ENCODE measurements around the gene KIAA1328. TPM values are rescaled to one million over a fixed set of nuclear protein-coding genes. Genes with fewer than 3 reads are reported as not detected.

KIAA1328 gene
- total and polyA plus RNA-seq, 4 donors: 2.8 to 48.1 (median 7.0) TPM

GRCh38 chr18:36828157-36828629 is 734 bp upstream of the KIAA1328 start:
- peak overlapping the region; percentile 85 to 93 for H3K9ac ChIP-seq (ENCODE audit: insufficient read depth in 1 of 2, low read length in 2 of 2)
- 0 to 1% methylated on average over 18 of the region's 18 CpGs for WGBS, 2 donors
- peaks cover 0 to 28% (median 8%) of the 10 kb centered on the region in 5 donors for H3K4me1 ChIP-seq (ENCODE audit: control insufficient read depth in 5 of 5, insufficient read depth in 5 of 5, low read length in 5 of 5)
- peak overlapping the region; percentile 78 for H3K4me3 ChIP-seq
- peak overlapping the region in 1 of 2 donors; percentile 80 for H3K27ac ChIP-seq (ENCODE audit: low read depth in 1 of 2, low read length in 1 of 2)
- H3K27me3 ChIP-seq (ENCODE audit: control insufficient read depth in 3 of 3, insufficient read depth in 3 of 3, low read length in 2 of 3): no peaks in the 10 kb centered on the region
- ATAC-seq (ENCODE audit: insufficient read depth, low FRiP score) (peak; percentile 1), DNase-seq (peak in 2 of 3 donors; percentile 50 to 64)
- H3K36me3 ChIP-seq (ENCODE audit: control insufficient read depth in 4 of 4, insufficient read depth in 4 of 4, low read length in 4 of 4): peaks cover 0 to 6% (median 0%) of the 10 kb centered on the region in 4 donors
- no peak for TF ChIP-seq CTCF (IDR thresholded peaks at IDR 0.05; ENCODE audit: control extremely low read depth, extremely low read depth)
- H3K9me3 ChIP-seq (ENCODE audit: control insufficient read depth in 4 of 4, insufficient read depth in 3 of 4, low read length in 3 of 4): no peaks in the 10 kb centered on the region

GRCh38 chr18:36829362-36830157 is 633 bp downstream of the KIAA1328 start:
- H3K4me3 ChIP-seq: peak overlapping the region; percentile 78
- 7 to 23% methylated on average over 17 of the region's 17 CpGs for WGBS, 2 donors
- TF ChIP-seq CTCF (IDR thresholded peaks at IDR 0.05; ENCODE audit: control extremely low read depth, extremely low read depth): no peak
- H3K4me1 ChIP-seq (ENCODE audit: control insufficient read depth in 5 of 5, insufficient read depth in 5 of 5, low read length in 5 of 5): peaks cover 0 to 28% (median 8%) of the 10 kb centered on the region in 5 donors
- H3K27ac ChIP-seq (ENCODE audit: low read depth in 1 of 2, low read length in 1 of 2): peak overlapping the region; percentile 64 to 93
- H3K36me3 ChIP-seq (ENCODE audit: control insufficient read depth in 4 of 4, insufficient read depth in 4 of 4, low read length in 4 of 4): peaks cover 0 to 6% (median 0%) of the 10 kb centered on the region in 4 donors
- DNase-seq: peak; percentile 34 to 73 (median 66)
- peak overlapping the region; percentile 43 to 89 for H3K9ac ChIP-seq (ENCODE audit: insufficient read depth in 1 of 2, low read length in 2 of 2)
- no peaks in the 10 kb centered on the region for H3K27me3 ChIP-seq (ENCODE audit: control insufficient read depth in 3 of 3, insufficient read depth in 3 of 3, low read length in 2 of 3)
- no peak for ATAC-seq (ENCODE audit: insufficient read depth, low FRiP score)
- no peaks in the 10 kb centered on the region for H3K9me3 ChIP-seq (ENCODE audit: control insufficient read depth in 4 of 4, insufficient read depth in 3 of 4, low read length in 3 of 4)

GRCh38 chr18:36830158-36830495 is 1.2 kb downstream of the KIAA1328 start:
- WGBS, 2 donors: 16 to 45% methylated on average over 1 of the region's 1 CpG
- Histone ChIP-seq H3K27ac (ENCODE audit: low read depth in 1 of 2, low read length in 1 of 2) (no peak overlapping the region), H3K9me3 (ENCODE audit: control insufficient read depth in 4 of 4, insufficient read depth in 3 of 4, low read length in 3 of 4) (no peaks in the 10 kb centered on the region), H3K4me3 (no peak overlapping the region), H3K9ac (ENCODE audit: insufficient read depth in 1 of 2, low read length in 2 of 2) (peak overlapping the region; percentile 43 to 89), H3K4me1 (ENCODE audit: control insufficient read depth in 5 of 5, insufficient read depth in 5 of 5, low read length in 5 of 5) (peaks cover 0 to 28% (median 8%) of the 10 kb centered on the region in 5 donors), H3K36me3 (ENCODE audit: control insufficient read depth in 4 of 4, insufficient read depth in 4 of 4, low read length in 4 of 4) (peaks cover 0 to 6% (median 0%) of the 10 kb centered on the region in 4 donors), H3K27me3 (ENCODE audit: control insufficient read depth in 3 of 3, insufficient read depth in 3 of 3, low read length in 2 of 3) (no peaks in the 10 kb centered on the region)
- no peak for DNase-seq
- no peak for ATAC-seq (ENCODE audit: insufficient read depth, low FRiP score)
- TF ChIP-seq CTCF (IDR thresholded peaks at IDR 0.05; ENCODE audit: control extremely low read depth, extremely low read depth): no peak
